ENCODE measurements around the gene PRG3. TPM values are rescaled to one million over a fixed set of nuclear protein-coding genes. Genes with fewer than 3 reads are reported as not detected.

PRG3 gene
- total and polyA plus RNA-seq, 9 donors: not detected

DNA sequence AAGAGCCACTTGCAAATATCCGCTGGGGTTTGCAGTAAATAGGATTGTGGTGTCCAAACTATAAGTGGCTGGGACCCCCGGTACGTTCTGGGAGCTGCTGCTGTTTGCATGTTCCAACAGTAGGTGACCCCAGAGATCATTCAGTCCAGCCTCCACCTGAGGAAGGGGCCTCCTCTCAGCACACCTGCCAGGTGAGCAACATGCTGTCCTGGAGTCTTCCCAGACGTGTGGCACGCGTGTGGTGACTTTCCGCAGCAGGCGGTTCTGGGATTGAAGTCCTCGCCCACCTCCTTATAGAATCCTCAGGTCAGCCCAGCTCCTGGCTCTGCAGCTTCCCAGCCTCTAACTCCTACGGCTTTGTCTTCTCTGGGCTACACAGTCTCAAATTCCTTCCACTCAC is 36.1 kb downstream of the PRG3 start:
- Histone ChIP-seq H3K27me3 (no peaks in the 10 kb centered on the region), H3K9me3 (no peaks in the 10 kb centered on the region), H3K36me3 (no peaks in the 10 kb centered on the region), H3K27ac (no peak overlapping the region), H3K4me3 (no peak overlapping the region), H3K4me1 (ENCODE audit: insufficient read depth) (peaks cover 3% of the 10 kb centered on the region)
- intact Hi-C loops (cut with DNase I): no loop called here
- no peak for TF ChIP-seq EP300 (IDR thresholded peaks at IDR 0.05)
- WGBS, 3 donors: 89 to 95% (median 92%) methylated on average over 10 of the region's 10 CpGs
- no peak for DNase-seq

DNA sequence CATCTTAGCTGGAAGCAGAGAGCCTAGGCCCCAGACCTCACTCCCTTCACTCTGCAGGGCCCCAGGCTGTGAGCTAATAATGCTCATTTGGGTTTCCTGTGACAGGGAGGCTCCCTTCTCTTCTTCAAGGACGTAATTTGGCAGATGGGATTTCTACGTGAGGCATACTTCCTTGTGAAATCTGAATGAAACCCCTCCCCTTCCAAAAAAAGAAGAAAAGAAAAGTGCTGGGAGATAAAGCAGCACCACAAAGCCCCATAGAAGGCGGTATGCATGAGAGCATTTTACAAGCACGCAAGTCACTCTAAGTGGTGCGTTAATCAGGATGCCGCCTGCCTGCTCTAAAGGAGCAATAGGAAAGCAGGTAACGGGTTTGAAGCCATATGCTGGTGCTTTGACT is 37.1 kb downstream of the PRG3 start:
- Histone ChIP-seq H3K27ac (no peak overlapping the region), H3K9me3 (no peaks in the 10 kb centered on the region), H3K4me3 (no peak overlapping the region), H3K36me3 (no peaks in the 10 kb centered on the region), H3K4me1 (ENCODE audit: insufficient read depth) (no peaks in the 10 kb centered on the region), H3K27me3 (no peaks in the 10 kb centered on the region)
- intact Hi-C loops (cut with DNase I): no loop called here
- WGBS, 3 donors: 66 to 72% (median 70%) methylated on average over 7 of the region's 7 CpGs
- no peak for DNase-seq
- TF ChIP-seq, protein P1, sequence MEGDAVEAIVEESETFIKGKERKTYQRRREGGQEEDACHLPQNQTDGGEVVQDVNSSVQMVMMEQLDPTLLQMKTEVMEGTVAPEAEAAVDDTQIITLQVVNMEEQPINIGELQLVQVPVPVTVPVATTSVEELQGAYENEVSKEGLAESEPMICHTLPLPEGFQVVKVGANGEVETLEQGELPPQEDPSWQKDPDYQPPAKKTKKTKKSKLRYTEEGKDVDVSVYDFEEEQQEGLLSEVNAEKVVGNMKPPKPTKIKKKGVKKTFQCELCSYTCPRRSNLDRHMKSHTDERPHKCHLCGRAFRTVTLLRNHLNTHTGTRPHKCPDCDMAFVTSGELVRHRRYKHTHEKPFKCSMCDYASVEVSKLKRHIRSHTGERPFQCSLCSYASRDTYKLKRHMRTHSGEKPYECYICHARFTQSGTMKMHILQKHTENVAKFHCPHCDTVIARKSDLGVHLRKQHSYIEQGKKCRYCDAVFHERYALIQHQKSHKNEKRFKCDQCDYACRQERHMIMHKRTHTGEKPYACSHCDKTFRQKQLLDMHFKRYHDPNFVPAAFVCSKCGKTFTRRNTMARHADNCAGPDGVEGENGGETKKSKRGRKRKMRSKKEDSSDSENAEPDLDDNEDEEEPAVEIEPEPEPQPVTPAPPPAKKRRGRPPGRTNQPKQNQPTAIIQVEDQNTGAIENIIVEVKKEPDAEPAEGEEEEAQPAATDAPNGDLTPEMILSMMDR (IDR thresholded peaks at IDR 0.05): no peak
- TF ChIP-seq EP300 (IDR thresholded peaks at IDR 0.05): no peak
- no peak for TF ChIP-seq POLR2A (IDR thresholded peaks at IDR 0.05)

DNA sequence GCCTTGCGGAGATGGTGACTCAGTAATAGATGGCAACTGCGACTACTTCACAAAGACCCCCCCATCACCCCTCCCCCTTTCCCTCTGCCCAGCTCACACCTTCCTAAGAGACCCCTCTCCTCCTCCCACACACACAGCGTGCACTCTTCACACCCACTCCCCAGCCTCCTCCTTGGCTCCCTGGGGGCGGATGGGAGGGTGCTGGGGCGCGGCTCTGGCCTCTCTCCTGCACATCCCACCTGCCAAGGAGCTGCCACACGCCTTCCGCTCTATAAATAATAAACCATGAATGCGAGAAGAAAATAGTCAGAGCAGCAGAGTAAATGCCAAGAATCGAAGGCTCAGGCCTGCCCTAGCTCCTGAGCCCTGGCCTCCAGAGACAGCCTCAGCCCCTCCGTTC is 38.2 kb downstream of the PRG3 start:
- Histone ChIP-seq H3K4me1 (ENCODE audit: insufficient read depth) (no peaks in the 10 kb centered on the region), H3K4me3 (no peak overlapping the region), H3K9me3 (no peaks in the 10 kb centered on the region), H3K36me3 (no peaks in the 10 kb centered on the region), H3K27me3 (no peaks in the 10 kb centered on the region), H3K27ac (no peak overlapping the region)
- DNase-seq: no peak
- intact Hi-C loops (cut with DNase I): no loop called here
- 60 to 75% (median 69%) methylated on average over 11 of the region's 11 CpGs for WGBS, 3 donors
- TF ChIP-seq POLR2A (IDR thresholded peaks at IDR 0.05): no peak
- TF ChIP-seq, protein P1 (IDR thresholded peaks at IDR 0.05): no peak
- no peak for TF ChIP-seq EP300 (IDR thresholded peaks at IDR 0.05)

DNA sequence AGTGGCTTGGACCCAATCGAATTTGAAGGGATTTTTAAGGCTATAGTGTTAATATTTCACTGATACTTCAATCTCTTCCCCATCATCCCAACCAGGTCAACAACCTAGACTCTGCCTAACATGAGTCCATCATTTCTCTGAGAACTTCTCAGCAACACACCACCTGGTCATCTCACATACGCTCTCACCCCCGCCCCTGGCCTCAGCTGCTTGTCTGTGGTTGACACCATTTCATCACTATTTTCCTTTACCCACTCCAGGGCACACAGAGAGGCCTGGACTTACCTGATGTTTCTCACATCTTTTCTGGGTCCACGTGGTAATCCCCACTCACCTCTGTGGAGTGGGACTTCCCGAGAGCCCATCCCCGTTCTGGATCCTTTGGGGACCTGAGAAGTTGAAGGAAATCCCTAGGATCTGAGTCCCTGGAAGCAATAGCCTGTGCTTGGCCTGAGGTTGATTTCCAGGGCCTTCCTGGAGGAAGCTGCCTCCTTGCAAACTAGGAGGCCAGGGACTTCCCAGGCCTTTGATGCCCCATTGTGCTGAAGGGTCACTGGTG is 39.6 kb downstream of the PRG3 start:
- Histone ChIP-seq H3K27ac (no peak overlapping the region), H3K4me1 (ENCODE audit: insufficient read depth) (peaks cover 1% of the 10 kb centered on the region), H3K9me3 (no peaks in the 10 kb centered on the region), H3K27me3 (no peaks in the 10 kb centered on the region), H3K4me3 (no peak overlapping the region), H3K36me3 (no peaks in the 10 kb centered on the region)
- TF ChIP-seq POLR2A (IDR thresholded peaks at IDR 0.05) (no peak), EP300 (IDR thresholded peaks at IDR 0.05) (no peak)
- TF ChIP-seq, protein P1 (IDR thresholded peaks at IDR 0.05): no peak
- no peak for DNase-seq
- 78 to 81% (median 80%) methylated on average over 6 of the region's 6 CpGs for WGBS, 3 donors
- intact Hi-C loops (cut with DNase I): no loop called here

DNA sequence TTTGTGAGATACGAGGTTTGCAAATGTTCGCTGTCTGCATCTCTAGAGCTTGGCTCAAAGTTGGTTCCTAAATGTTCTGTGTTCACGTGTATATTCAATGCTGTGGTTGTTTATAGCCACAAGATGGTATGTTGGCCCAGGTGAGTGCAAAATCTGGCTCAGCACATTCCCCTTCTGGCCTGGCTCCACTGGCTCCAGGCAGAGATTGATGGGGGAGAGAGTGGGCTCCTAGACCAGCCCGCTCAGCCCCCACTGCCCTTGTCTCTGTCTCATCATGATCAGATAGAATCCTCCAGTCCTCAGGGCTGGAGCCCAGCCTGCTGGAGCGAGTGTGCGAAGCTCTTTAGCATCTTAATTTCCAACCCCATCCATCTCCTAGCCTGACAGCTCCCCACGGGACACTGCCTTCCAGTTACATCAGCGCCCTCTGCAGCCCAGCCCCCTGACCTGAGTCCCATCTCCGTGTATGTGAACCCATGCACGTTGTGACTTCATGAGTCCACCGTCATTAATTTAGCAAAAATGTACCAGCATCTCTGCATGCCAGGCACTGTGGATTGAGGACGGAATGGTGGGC is 40.8 kb downstream of the PRG3 start:
- Histone ChIP-seq H3K9me3 (no peaks in the 10 kb centered on the region), H3K27me3 (no peaks in the 10 kb centered on the region), H3K4me1 (ENCODE audit: insufficient read depth) (peaks cover 3% of the 10 kb centered on the region), H3K36me3 (no peaks in the 10 kb centered on the region), H3K4me3 (no peak overlapping the region), H3K27ac (no peak overlapping the region)
- peak in 1 of 5 donors; percentile 31 for DNase-seq
- TF ChIP-seq, protein P1 (IDR thresholded peaks at IDR 0.05): no peak
- TF ChIP-seq POLR2A (IDR thresholded peaks at IDR 0.05) (no peak), EP300 (IDR thresholded peaks at IDR 0.05) (no peak)
- WGBS, 3 donors: 30 to 39% (median 37%) methylated on average over 12 of the region's 12 CpGs
- intact Hi-C loops (cut with DNase I): no loop called here
